Upper lobe of left lung (tissue), 6 donors: Measurements from ENCODE around the gene MS4A3. TPM values are rescaled to one million over a fixed set of nuclear protein-coding genes. Genes with fewer than 3 reads are reported as not detected.
"Not testable (repeated sequence)": the region's sequence is repeated elsewhere in the genome, so short reads cannot be mapped to it uniquely, and the experiment has no call there.

Source experiments
- ATAC-seq, 2 donors: fragments of 200-7000 bp; cut with Tn5 transposase; one replicate each; pipeline ENCODE4 v1.9.1; 2022; ENCODE audit warnings: mild to moderate bottlenecking in 2 of 2, moderate library complexity in 2 of 2; ENCODE audit not compliant: low FRiP score in 2 of 2
- DNase-seq, 2 donors: peaks; one replicate each; pipeline ENCODE4 v3.0.0-alpha.2; 2019 to 2020
- H3K27ac ChIP-seq, 4 donors: fragments of 200-600 bp; sonication (generic); one replicate each; pipeline ENCODE4 v1.5.1; 2016 to 2019
- H3K27me3 ChIP-seq, 4 donors: fragments of 200-600 bp; sonication (generic); one replicate each; pipeline ENCODE4 v1.5.1; 2017 to 2019
- H3K36me3 ChIP-seq, 4 donors: fragments of 200-600 bp; sonication (generic); one replicate each; pipeline ENCODE4 v1.5.1; 2016 to 2019
- H3K4me1 ChIP-seq, 4 donors: fragments of 200-600 bp; sonication (generic); one replicate each; pipeline ENCODE4 v1.5.1; 2018 to 2019
- H3K4me3 ChIP-seq, 4 donors: fragments of 200-600 bp; sonication (generic); one replicate each; pipeline ENCODE4 v1.5.1; 2017 to 2019; ENCODE audit warnings: mild to moderate bottlenecking in 2 of 4, moderate library complexity in 1 of 4
- H3K9me3 ChIP-seq, 4 donors: fragments of 200-600 bp; sonication (generic); one replicate each; pipeline ENCODE4 v1.5.1; 2018 to 2019
- EP300 ChIP-seq, 4 donors: sonication (generic); formaldehyde crosslinking; IDR thresholded peaks; one replicate each; pipeline ENCODE4 v1.5.1; 2017; ENCODE audit warnings: antibody characterized with exemption in 4 of 4, control low read depth in 2 of 4
- POLR2A ChIP-seq, 4 donors: fragments of 450-650 bp; IDR thresholded peaks; one replicate each; pipeline ENCODE4 v1.5.1; 2016 to 2017; ENCODE audit warnings: antibody characterized with exemption in 4 of 4, mild to moderate bottlenecking in 2 of 4
- POLR2AphosphoS5 ChIP-seq, 2 donors: sonication (generic); formaldehyde crosslinking; IDR thresholded peaks; one replicate each; pipeline ENCODE4 v1.5.1; 2017; ENCODE audit warnings: antibody characterized with exemption in 2 of 2
- WGBS, 2 donors: methylation state at CpG; one replicate each; pipeline ENCODE4 v1.1.5; 2017 to 2018; 5-methylcytosine and 5-hydroxymethylcytosine counted together
- total RNA-seq, 6 donors: library from RNA; depleted of rRNA in 4 of 6; stranded (reverse); fragments of >200 nt in 4 of 6; gene quantifications; one replicate each; pipeline versions ENCODE4 v1.1.0 to v1.2.1, GENCODE V29; 2016 to 2021
- TF ChIP-seq, protein P1 (sequence below), 6 experiments: fragments of 450-650 bp in 4 of 6; fragments of 200-600 bp in 2 of 6; sonication (generic) in 2 of 6; IDR thresholded peaks; one replicate each; pipeline ENCODE4 v1.5.1; 2016 to 2019; ENCODE audit warnings: antibody characterized with exemption in 6 of 6
- donor health status: DM: no; HTN: no; CAD: no; lungs with moderate emphysema.
- donor health status: DM: no; HTN: yes; CAD: no; lungs with severe emphysema.

The MS4A3 gene
- total RNA-seq, 6 donors from 2014 or later = 0.46 to 1.1 TPM; not detected in 4

DNA sequence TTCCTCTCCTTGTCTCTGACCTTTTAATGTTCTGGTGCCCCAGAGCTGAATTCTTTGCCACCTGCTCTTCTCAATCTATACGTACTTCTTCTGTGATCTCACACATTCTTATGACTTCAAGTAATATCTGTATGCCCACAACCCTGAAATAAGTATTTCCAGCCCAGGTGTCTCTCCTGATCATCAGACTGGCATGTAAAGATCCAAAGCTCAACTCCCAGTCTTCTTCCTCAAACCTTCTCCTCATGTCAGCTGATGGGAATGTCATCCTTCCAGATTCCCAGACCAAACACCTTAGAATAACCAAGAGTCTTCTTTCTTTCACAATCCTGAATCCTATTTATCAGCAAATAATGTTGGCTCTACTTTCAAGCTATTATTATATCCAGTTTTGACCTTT, 9.3 kb downstream of the MS4A3 start:
- Histone ChIP-seq H3K27ac (no peak overlapping the region), H3K4me3 (no peak overlapping the region), H3K36me3 (no peaks in the 10 kb centered on the region), H3K9me3 (no peaks in the 10 kb centered on the region), H3K27me3 (no peaks in the 10 kb centered on the region), H3K4me1 (no peaks in the 10 kb centered on the region)
- DNase-seq (no peak), ATAC-seq (no peak)
- WGBS, 2 donors = 85 to 91% methylated on average over 1 of the region's 1 CpG
- TF ChIP-seq, protein P1, sequence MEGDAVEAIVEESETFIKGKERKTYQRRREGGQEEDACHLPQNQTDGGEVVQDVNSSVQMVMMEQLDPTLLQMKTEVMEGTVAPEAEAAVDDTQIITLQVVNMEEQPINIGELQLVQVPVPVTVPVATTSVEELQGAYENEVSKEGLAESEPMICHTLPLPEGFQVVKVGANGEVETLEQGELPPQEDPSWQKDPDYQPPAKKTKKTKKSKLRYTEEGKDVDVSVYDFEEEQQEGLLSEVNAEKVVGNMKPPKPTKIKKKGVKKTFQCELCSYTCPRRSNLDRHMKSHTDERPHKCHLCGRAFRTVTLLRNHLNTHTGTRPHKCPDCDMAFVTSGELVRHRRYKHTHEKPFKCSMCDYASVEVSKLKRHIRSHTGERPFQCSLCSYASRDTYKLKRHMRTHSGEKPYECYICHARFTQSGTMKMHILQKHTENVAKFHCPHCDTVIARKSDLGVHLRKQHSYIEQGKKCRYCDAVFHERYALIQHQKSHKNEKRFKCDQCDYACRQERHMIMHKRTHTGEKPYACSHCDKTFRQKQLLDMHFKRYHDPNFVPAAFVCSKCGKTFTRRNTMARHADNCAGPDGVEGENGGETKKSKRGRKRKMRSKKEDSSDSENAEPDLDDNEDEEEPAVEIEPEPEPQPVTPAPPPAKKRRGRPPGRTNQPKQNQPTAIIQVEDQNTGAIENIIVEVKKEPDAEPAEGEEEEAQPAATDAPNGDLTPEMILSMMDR (IDR thresholded peaks at IDR 0.05) = no peak

DNA sequence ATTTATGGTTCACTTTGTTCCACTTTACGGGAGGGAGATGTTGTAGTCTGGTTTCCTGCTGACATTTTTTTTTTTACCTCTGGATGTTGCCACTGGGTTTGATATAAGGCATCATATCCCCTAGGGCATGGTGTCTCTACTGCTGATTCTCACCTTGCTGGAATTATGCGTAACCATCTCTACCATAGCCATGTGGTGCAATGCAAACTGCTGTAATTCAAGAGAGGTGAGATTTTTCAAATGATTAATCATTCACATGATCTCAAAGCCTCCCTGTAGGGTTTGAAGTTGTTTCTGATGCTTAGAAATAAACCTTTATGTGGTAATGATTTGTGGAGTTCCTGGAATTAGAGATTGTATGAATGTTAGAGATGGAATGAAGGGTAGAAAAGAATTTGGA, 13.0 kb downstream of the MS4A3 start:
- H3K4me3 ChIP-seq = no peak overlapping the region
- H3K9me3 ChIP-seq = no peaks in the 10 kb centered on the region
- 61 to 74% methylated on average over 2 of the region's 2 CpGs for WGBS, 2 donors
- no peak for ATAC-seq
- no peaks in the 10 kb centered on the region for H3K36me3 ChIP-seq
- no peak overlapping the region for H3K27ac ChIP-seq
- H3K27me3 ChIP-seq = no peaks in the 10 kb centered on the region
- no peak for DNase-seq
- H3K4me1 ChIP-seq = no peaks in the 10 kb centered on the region
- no peak for TF ChIP-seq POLR2A (IDR thresholded peaks at IDR 0.05)
- TF ChIP-seq, protein P1 (IDR thresholded peaks at IDR 0.05) = no peak
- no peak for TF ChIP-seq EP300 (IDR thresholded peaks at IDR 0.05)
- TF ChIP-seq POLR2AphosphoS5 (IDR thresholded peaks at IDR 0.05) = no peak

DNA sequence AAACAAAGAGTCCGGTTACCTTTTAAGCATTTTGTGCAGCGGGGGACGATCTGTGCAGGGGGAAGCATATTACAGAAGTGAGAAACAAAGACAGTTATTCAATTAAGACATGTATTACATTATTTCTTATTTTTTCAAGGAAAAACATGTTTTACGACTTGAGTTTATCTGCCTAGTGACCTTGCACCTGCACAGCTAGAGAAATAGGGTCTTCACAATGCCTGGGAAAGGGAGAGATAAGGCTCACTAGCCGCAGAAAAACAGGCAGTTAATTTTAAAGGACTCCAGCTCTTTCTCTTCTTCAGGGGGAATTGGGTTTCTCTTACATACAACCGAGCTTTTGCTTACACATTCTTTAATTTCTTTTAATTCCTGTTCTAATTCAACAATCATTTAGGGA, 15.2 kb downstream of the MS4A3 start:
- not testable (repeated sequence) for H3K4me1 ChIP-seq, ATAC-seq, DNase-seq, H3K4me3 ChIP-seq, H3K27ac ChIP-seq, H3K36me3 ChIP-seq, H3K27me3 ChIP-seq, H3K9me3 ChIP-seq
- WGBS, 2 donors = 83 to 84% methylated on average over 6 of the region's 6 CpGs

DNA sequence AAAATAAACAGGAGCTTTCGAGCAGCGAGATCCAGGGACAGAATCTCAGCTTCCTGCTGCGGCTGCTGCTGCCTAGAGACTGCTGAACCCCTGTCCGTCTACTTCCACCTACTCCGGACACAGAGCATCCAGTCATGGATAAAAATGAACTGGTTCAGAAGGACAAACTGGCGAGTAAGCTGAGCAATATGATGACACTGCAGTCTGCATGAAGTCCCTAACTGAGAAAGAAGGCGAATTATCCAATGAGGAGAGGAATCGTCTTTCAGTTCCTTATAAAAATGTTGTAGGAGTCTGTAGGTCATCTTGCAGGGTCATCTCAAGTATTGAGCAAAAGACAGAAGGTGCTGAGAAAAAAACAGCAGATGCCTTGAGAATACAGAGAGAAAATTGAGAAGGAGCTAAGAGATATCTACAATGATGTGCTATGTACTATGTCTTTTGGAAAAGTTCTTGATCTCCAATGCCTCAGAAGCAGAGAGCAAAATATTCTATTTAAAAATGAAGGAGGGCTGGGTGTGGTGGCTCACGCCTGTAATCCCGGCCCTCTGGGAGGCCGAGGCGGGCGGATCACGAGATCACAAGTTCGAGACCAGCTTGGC, 20.9 kb downstream of the MS4A3 start:
- Histone ChIP-seq H3K27ac (no peak overlapping the region), H3K4me3 (no peak overlapping the region), H3K9me3 (no peaks in the 10 kb centered on the region), H3K4me1 (no peaks in the 10 kb centered on the region), H3K27me3 (no peaks in the 10 kb centered on the region), H3K36me3 (no peaks in the 10 kb centered on the region)
- DNase-seq (peak in 1 of 2 donors; percentile 40), ATAC-seq (no peak)
- TF ChIP-seq POLR2A (IDR thresholded peaks at IDR 0.05) (no peak), POLR2AphosphoS5 (IDR thresholded peaks at IDR 0.05) (no peak), EP300 (IDR thresholded peaks at IDR 0.05) (no peak)
- TF ChIP-seq, protein P1 (IDR thresholded peaks at IDR 0.05) = no peak
- WGBS, 2 donors = 72 to 78% methylated on average over 15 of the region's 15 CpGs

DNA sequence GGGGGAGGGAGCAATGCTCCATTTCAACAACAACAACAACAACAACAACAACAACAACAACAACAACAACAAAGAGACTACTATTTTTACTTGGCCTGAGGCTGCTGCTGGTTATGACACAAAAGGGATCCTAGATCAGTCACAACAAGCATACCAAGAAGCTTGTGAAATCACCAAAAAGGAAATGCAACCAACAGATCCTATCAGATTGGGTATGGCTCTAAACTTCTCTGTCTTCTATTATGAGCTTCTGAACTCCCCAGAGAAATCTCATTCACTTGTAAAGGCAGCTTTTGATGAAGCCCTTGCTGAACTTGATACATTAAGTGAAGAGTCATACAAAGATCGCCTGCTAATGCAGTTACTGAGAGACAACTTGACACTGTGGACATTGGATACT, 21.5 kb downstream of the MS4A3 start:
- ATAC-seq = no peak
- H3K36me3 ChIP-seq = no peaks in the 10 kb centered on the region
- whole genome bisulfite sequencing, 2 donors = 73 to 83% methylated on average over 1 of the region's 1 CpG

More for the DNA sequence above, 21.5 kb downstream of the MS4A3 start:
- H3K9me3 ChIP-seq = no peaks in the 10 kb centered on the region
- no peak overlapping the region for H3K4me3 ChIP-seq
- TF ChIP-seq, protein P1 (IDR thresholded peaks at IDR 0.05) = no peak
- TF ChIP-seq POLR2AphosphoS5 (IDR thresholded peaks at IDR 0.05) = no peak
- no peak for TF ChIP-seq EP300 (IDR thresholded peaks at IDR 0.05)
- no peak for TF ChIP-seq POLR2A (IDR thresholded peaks at IDR 0.05)
- no peaks in the 10 kb centered on the region for H3K27me3 ChIP-seq
- no peak for DNase-seq
- H3K27ac ChIP-seq = no peak overlapping the region
- no peaks in the 10 kb centered on the region for H3K4me1 ChIP-seq
